ENCODE results near the gene PM20D2.

Gene PM20D2

GRCh38 chr6:89132057-89132456 lies 13.8 kb upstream of the PM20D2 start:
- Histone ChIP-seq H3K4me2 (ENCODE audit: low read length) (no peak overlapping the region), H3K27ac (ENCODE audit: low read depth, low read length, poor library complexity, severe bottlenecking) (no peak overlapping the region), H3K27me3 (ENCODE audit: insufficient read depth, low read length) (no peaks in the 10 kb centered on the region; the same call in 1 of the 2 replicates), H3K79me2 (ENCODE audit: insufficient read depth, low read length) (no peaks in the 10 kb centered on the region), H3K9ac (ENCODE audit: low read length) (no peak overlapping the region), H3K4me3 (ENCODE audit: low read depth, low read length, poor library complexity, severe bottlenecking) (no peak overlapping the region), H3K4me1 (ENCODE audit: insufficient read depth, low read length, severe bottlenecking) (no peaks in the 10 kb centered on the region), H2AFZ (ENCODE audit: low read length) (no peak overlapping the region), H3F3A (ENCODE audit: insufficient read depth, low read length) (no peaks in the 10 kb centered on the region), H3K9me2 (ENCODE audit: low read depth, low read length) (no peaks in the 10 kb centered on the region), H3K36me3 (ENCODE audit: insufficient read depth, low read length) (no peaks in the 10 kb centered on the region), H4K20me1 (ENCODE audit: insufficient read depth, low read length) (no peaks in the 10 kb centered on the region), H3K9me3 (ENCODE audit: low read length) (no peaks in the 10 kb centered on the region)
- no peak for TF ChIP-seq EZH2 (IDR thresholded peaks at IDR 0.05; ENCODE audit: borderline replicate concordance, low read length)
- TF ChIP-seq CTCF (IDR thresholded peaks at IDR 0.05; ENCODE audit: low read length), result no peak

GRCh38 chr6:89133981-89134380 lies 11.9 kb upstream of the PM20D2 start:
- H3K9me2 ChIP-seq (ENCODE audit: low read depth, low read length), result no peaks in the 10 kb centered on the region
- no peak for TF ChIP-seq EZH2 (IDR thresholded peaks at IDR 0.05; ENCODE audit: borderline replicate concordance, low read length)
- no peak for TF ChIP-seq CTCF (IDR thresholded peaks at IDR 0.05; ENCODE audit: low read length)
- no peaks in the 10 kb centered on the region for H4K20me1 ChIP-seq (ENCODE audit: insufficient read depth, low read length)
- no peaks in the 10 kb centered on the region for H3K79me2 ChIP-seq (ENCODE audit: insufficient read depth, low read length)
- no peak overlapping the region for H3K9ac ChIP-seq (ENCODE audit: low read length)
- H3K4me3 ChIP-seq (ENCODE audit: low read depth, low read length, poor library complexity, severe bottlenecking), result no peak overlapping the region
- no peak overlapping the region for H3K27ac ChIP-seq (ENCODE audit: low read depth, low read length, poor library complexity, severe bottlenecking)
- H2AFZ ChIP-seq (ENCODE audit: low read length), result no peak overlapping the region
- H3K27me3 ChIP-seq (ENCODE audit: insufficient read depth, low read length), result no peaks in the 10 kb centered on the region; the same call in 1 of the 2 replicates
- no peaks in the 10 kb centered on the region for H3F3A ChIP-seq (ENCODE audit: insufficient read depth, low read length)
- H3K4me1 ChIP-seq (ENCODE audit: insufficient read depth, low read length, severe bottlenecking), result no peaks in the 10 kb centered on the region
- H3K4me2 ChIP-seq (ENCODE audit: low read length), result no peak overlapping the region
- H3K36me3 ChIP-seq (ENCODE audit: insufficient read depth, low read length), result no peaks in the 10 kb centered on the region
- no peaks in the 10 kb centered on the region for H3K9me3 ChIP-seq (ENCODE audit: low read length)

GRCh38 chr6:89134723-89135122 lies 11.1 kb upstream of the PM20D2 start:
- no peak overlapping the region for H3K9ac ChIP-seq (ENCODE audit: low read length)
- H3F3A ChIP-seq (ENCODE audit: insufficient read depth, low read length), result no peaks in the 10 kb centered on the region
- no peaks in the 10 kb centered on the region for H3K9me2 ChIP-seq (ENCODE audit: low read depth, low read length)
- H3K27ac ChIP-seq (ENCODE audit: low read depth, low read length, poor library complexity, severe bottlenecking), result no peak overlapping the region
- H3K4me1 ChIP-seq (ENCODE audit: insufficient read depth, low read length, severe bottlenecking), result no peaks in the 10 kb centered on the region
- H3K27me3 ChIP-seq (ENCODE audit: insufficient read depth, low read length), result no peaks in the 10 kb centered on the region; the same call in 1 of the 2 replicates
- H2AFZ ChIP-seq (ENCODE audit: low read length), result no peak overlapping the region
- no peaks in the 10 kb centered on the region for H3K36me3 ChIP-seq (ENCODE audit: insufficient read depth, low read length)
- TF ChIP-seq EZH2 (IDR thresholded peaks at IDR 0.05; ENCODE audit: borderline replicate concordance, low read length) (no peak), CTCF (IDR thresholded peaks at IDR 0.05; ENCODE audit: low read length) (no peak)
- no peak overlapping the region for H3K4me2 ChIP-seq (ENCODE audit: low read length)
- H3K79me2 ChIP-seq (ENCODE audit: insufficient read depth, low read length), result no peaks in the 10 kb centered on the region
- H4K20me1 ChIP-seq (ENCODE audit: insufficient read depth, low read length), result no peaks in the 10 kb centered on the region
- no peak overlapping the region for H3K4me3 ChIP-seq (ENCODE audit: low read depth, low read length, poor library complexity, severe bottlenecking)
- H3K9me3 ChIP-seq (ENCODE audit: low read length), result no peaks in the 10 kb centered on the region

All from OCI-LY1 (cell line).